ENCODE data around the gene GUCA2A.

- TF ChIP-seq, protein P1, sequence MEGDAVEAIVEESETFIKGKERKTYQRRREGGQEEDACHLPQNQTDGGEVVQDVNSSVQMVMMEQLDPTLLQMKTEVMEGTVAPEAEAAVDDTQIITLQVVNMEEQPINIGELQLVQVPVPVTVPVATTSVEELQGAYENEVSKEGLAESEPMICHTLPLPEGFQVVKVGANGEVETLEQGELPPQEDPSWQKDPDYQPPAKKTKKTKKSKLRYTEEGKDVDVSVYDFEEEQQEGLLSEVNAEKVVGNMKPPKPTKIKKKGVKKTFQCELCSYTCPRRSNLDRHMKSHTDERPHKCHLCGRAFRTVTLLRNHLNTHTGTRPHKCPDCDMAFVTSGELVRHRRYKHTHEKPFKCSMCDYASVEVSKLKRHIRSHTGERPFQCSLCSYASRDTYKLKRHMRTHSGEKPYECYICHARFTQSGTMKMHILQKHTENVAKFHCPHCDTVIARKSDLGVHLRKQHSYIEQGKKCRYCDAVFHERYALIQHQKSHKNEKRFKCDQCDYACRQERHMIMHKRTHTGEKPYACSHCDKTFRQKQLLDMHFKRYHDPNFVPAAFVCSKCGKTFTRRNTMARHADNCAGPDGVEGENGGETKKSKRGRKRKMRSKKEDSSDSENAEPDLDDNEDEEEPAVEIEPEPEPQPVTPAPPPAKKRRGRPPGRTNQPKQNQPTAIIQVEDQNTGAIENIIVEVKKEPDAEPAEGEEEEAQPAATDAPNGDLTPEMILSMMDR (IDR thresholded peaks at IDR 0.05; ENCODE audit: low read depth, low read length): no peak
- TF ChIP-seq POLR2A (IDR thresholded peaks at IDR 0.05; ENCODE audit: extremely low read depth, insufficient read length): no peak
Measured at GRCh38 chr1:42184616-42185015, 20.1 kb upstream of the GUCA2A start.

Measured in NB4 (cell line).